ENCODE data around the gene TMIGD3.

Gene TMIGD3

GRCh38 chr1:111491070-111491469, 12.4 kb downstream of the TMIGD3 start:
- H3K4me1 ChIP-seq (ENCODE audit: control insufficient read depth, insufficient read depth, low read length), result no peaks in the 10 kb centered on the region
- CTCF ChIA-PET, result interaction anchor here (0.5 to 3.4 kb wide), 4 partner anchors 17 to 1467 kb away, joined by 4 to 15 read pairs (median 6); no protein-coding TSS in a partner anchor
- POLR2A ChIA-PET, result no interaction called here
- H3K27ac ChIP-seq (ENCODE audit: extremely low read depth, low read depth, low read length), result no peak overlapping the region
- no peak overlapping the region for H3K4me3 ChIP-seq (ENCODE audit: low read depth, low read length)
- TF ChIP-seq ZNF830 (tag by site-specific recombination; IDR thresholded peaks at IDR 0.05; ENCODE audit: low read depth) (no peak), ZBTB21 (tag by site-specific recombination; IDR thresholded peaks at IDR 0.05) (no peak), HOXA7 (CRISPR knock-in tag; IDR thresholded peaks at IDR 0.05; ENCODE audit: borderline replicate concordance) (no peak), ZNF658 (tag by site-specific recombination; IDR thresholded peaks at IDR 0.05) (no peak), ZXDB (tag by site-specific recombination; IDR thresholded peaks at IDR 0.05) (no peak), GLI2 (tag by site-specific recombination; IDR thresholded peaks at IDR 0.05; ENCODE audit: borderline replicate concordance, low read depth) (no peak), ZNF214 (tag by site-specific recombination; IDR thresholded peaks at IDR 0.05; ENCODE audit: borderline replicate concordance) (no peak), ZNF670 (tag by site-specific recombination; IDR thresholded peaks at IDR 0.05; ENCODE audit: low read depth) (no peak), ZNF169 (tag by site-specific recombination; IDR thresholded peaks at IDR 0.05) (no peak), ZNF558 (tag by site-specific recombination; IDR thresholded peaks at IDR 0.05) (no peak), ZNF311 (tag by site-specific recombination; IDR thresholded peaks at IDR 0.05; ENCODE audit: borderline replicate concordance) (no peak), ZNF140 (tag by site-specific recombination; IDR thresholded peaks at IDR 0.05) (no peak), ZNF24 (tag by site-specific recombination; IDR thresholded peaks at IDR 0.05) (no peak), ZNF2 (tag by site-specific recombination; IDR thresholded peaks at IDR 0.05) (no peak), HOXC10 (CRISPR knock-in tag; IDR thresholded peaks at IDR 0.05) (no peak)
- no peaks in the 10 kb centered on the region for H3K9me3 ChIP-seq (ENCODE audit: control insufficient read depth, insufficient read depth, low read depth, low read length)
- no peaks in the 10 kb centered on the region for H3K36me3 ChIP-seq (ENCODE audit: control insufficient read depth in 2 of 2, insufficient read depth in 1 of 2, low read length in 2 of 2)

GRCh38 chr1:111490220-111490619, 13.2 kb downstream of the TMIGD3 start:
- ChIA-PET POLR2A (interaction anchor here (0.6 kb wide), 1 partner anchor 14 kb away, joined by 3 read pairs; no protein-coding TSS in a partner anchor), CTCF (interaction anchor here (0.6 to 3.4 kb wide), 5 partner anchors 9 to 265 kb away, joined by 3 to 15 read pairs (median 6); no protein-coding TSS in a partner anchor)
- TF ChIP-seq ZNF362 (tag by site-specific recombination; IDR thresholded peaks at IDR 0.05) (no peak), ZNF23 (tag by site-specific recombination; IDR thresholded peaks at IDR 0.05; ENCODE audit: borderline replicate concordance) (no peak), ZNF830 (tag by site-specific recombination; IDR thresholded peaks at IDR 0.05; ENCODE audit: low read depth) (no peak), BCL11B (tag by site-specific recombination; IDR thresholded peaks at IDR 0.05; ENCODE audit: low read depth) (no peak), ZNF18 (tag by site-specific recombination; IDR thresholded peaks at IDR 0.05) (no peak), ZNF555 (tag by site-specific recombination; conservative IDR thresholded peaks at IDR 0.05) (no peak), ZNF664 (tag by site-specific recombination; IDR thresholded peaks at IDR 0.05) (no peak), PBX3 (CRISPR knock-in tag; IDR thresholded peaks at IDR 0.05) (no peak), ZNF292 (tag by site-specific recombination; IDR thresholded peaks at IDR 0.05; ENCODE audit: borderline replicate concordance, low read depth) (no peak), MEIS1 (CRISPR knock-in tag; IDR thresholded peaks at IDR 0.05; ENCODE audit: borderline replicate concordance) (no peak), ZNF423 (tag by site-specific recombination; IDR thresholded peaks at IDR 0.05) (no peak), BCL6B (tag by site-specific recombination; IDR thresholded peaks at IDR 0.05) (no peak), ZNF658 (tag by site-specific recombination; IDR thresholded peaks at IDR 0.05) (no peak), ZSCAN5A (tag by site-specific recombination; IDR thresholded peaks at IDR 0.05) (no peak), ZFP37 (tag by site-specific recombination; IDR thresholded peaks at IDR 0.05) (no peak), GLIS2 (tag by site-specific recombination; IDR thresholded peaks at IDR 0.05) (no peak), KLF8 (tag by site-specific recombination; IDR thresholded peaks at IDR 0.05) (no peak), ZNF248 (tag by site-specific recombination; IDR thresholded peaks at IDR 0.05) (no peak)
- Histone ChIP-seq H3K4me3 (ENCODE audit: low read depth, low read length) (no peak overlapping the region), H3K9me3 (ENCODE audit: control insufficient read depth, insufficient read depth, low read depth, low read length) (no peaks in the 10 kb centered on the region), H3K36me3 (ENCODE audit: control insufficient read depth in 2 of 2, insufficient read depth in 1 of 2, low read length in 2 of 2) (no peaks in the 10 kb centered on the region), H3K27ac (ENCODE audit: extremely low read depth, low read depth, low read length) (no peak overlapping the region), H3K4me1 (ENCODE audit: control insufficient read depth, insufficient read depth, low read length) (no peaks in the 10 kb centered on the region)

Measured in HEK293 (cell line).